NOMO-1 (cell line): ENCODE results near the gene C1orf87.

ENCODE experiments used
- DNase-seq, 2 experiments: peaks; one replicate each; lab custom pipeline; 2025; ENCODE audit not compliant: unreplicated experiment in 2 of 2; lab: John Stamatoyannopoulos, UW

The C1orf87 gene

GRCh38 chr1:59952065-59952464, 121.5 kb downstream of the C1orf87 start:
- DNase-seq: no peak

GRCh38 chr1:59949648-59950047, 123.9 kb downstream of the C1orf87 start:
- DNase-seq: no peak

GRCh38 chr1:59948990-59949389, 124.6 kb downstream of the C1orf87 start:
- no peak for DNase-seq

- DNase-seq: peak; percentile 20 to 42
Observed at GRCh38 chr1:59947047-59947938, 126.3 kb downstream of the C1orf87 start.

- no peak for DNase-seq
Observed at GRCh38 chr1:59945790-59946189, 127.8 kb downstream of the C1orf87 start.
